WTC11 (cell line): ENCODE measurements around the gene CD109. TPM values are rescaled to one million over a fixed set of nuclear protein-coding genes. Genes with fewer than 3 reads are reported as not detected.

Source experiments
- ATAC-seq: fragments of 200-7000 bp; cut with Tn5 transposase; 2 replicates; pipeline ENCODE4 v1.10.0; 2021; ENCODE audit warnings: mild to moderate bottlenecking, moderate library complexity
- CTCF ChIA-PET: fragments of 300-600 bp; sonication (Branson Sonifier 250); formaldehyde crosslinking; loops from one replicate; lab custom pipeline; 2021; ENCODE audit warnings: antibody characterized with exemption; lab: Charles Lee
- POLR2A ChIA-PET: fragments of 350-600 bp; sonication (Branson Sonifier 250); formaldehyde crosslinking; loops from one replicate; lab custom pipeline; 2021; ENCODE audit warnings: antibody characterized with exemption; lab: Charles Lee
- DNase-seq: peaks from one replicate; pipeline ENCODE4 v3.0.0; 2021; ENCODE audit warnings: low spot score
- H3K27ac Mint-ChIP-seq: 2 replicates; pipeline ENCODE4 v1.8.0; 2021; ENCODE audit warnings: mixed read lengths
- H3K27me3 Mint-ChIP-seq: 2 replicates; pipeline ENCODE4 v1.8.0; 2021; ENCODE audit warnings: low read depth, mild to moderate bottlenecking, moderate library complexity, mixed read lengths
- H3K36me3 Mint-ChIP-seq: 2 replicates; pipeline ENCODE4 v1.8.0; 2021; ENCODE audit warnings: mixed read lengths
- H3K4me1 Mint-ChIP-seq: 2 replicates; pipeline ENCODE4 v1.8.0; 2022; ENCODE audit warnings: mixed read lengths
- H3K4me3 Mint-ChIP-seq: 2 replicates; pipeline ENCODE4 v1.8.0; 2021; ENCODE audit warnings: mild to moderate bottlenecking, moderate library complexity, mixed read lengths
- H3K9me3 Mint-ChIP-seq: 2 replicates; pipeline ENCODE4 v1.8.0; 2021; ENCODE audit warnings: mixed read lengths
- AFF4 ChIP-seq: sonication (generic); formaldehyde crosslinking; IDR thresholded peaks from 2 replicates; pipeline ENCODE4 v1.8.1; 2023; ENCODE audit warnings: mild to moderate bottlenecking, missing genetic modification reagents, borderline replicate concordance
- CREM ChIP-seq: sonication (generic); formaldehyde crosslinking; IDR thresholded peaks from 2 replicates; pipeline ENCODE4 v1.8.1; 2022; ENCODE audit warnings: mild to moderate bottlenecking, missing genetic modification reagents, moderate library complexity
- E2F4 ChIP-seq: sonication (generic); formaldehyde crosslinking; IDR thresholded peaks from 2 replicates; pipeline ENCODE4 v1.8.1; 2022; ENCODE audit warnings: low read depth, mild to moderate bottlenecking, moderate library complexity, missing genetic modification reagents, borderline replicate concordance
- ELF4 ChIP-seq: sonication (generic); formaldehyde crosslinking; IDR thresholded peaks from 2 replicates; pipeline ENCODE4 v1.8.1; 2022; ENCODE audit warnings: low read depth, mild to moderate bottlenecking, moderate library complexity, missing genetic modification reagents
- EMX1 ChIP-seq: fragments of 250-450 bp; sonication (Bioruptor Pico); IDR thresholded peaks from 2 replicates; pipeline ENCODE4 v1.8.0; 2021; ENCODE audit warnings: mild to moderate bottlenecking
- HMGXB4 ChIP-seq: sonication (generic); formaldehyde crosslinking; IDR thresholded peaks from 2 replicates; pipeline ENCODE4 v1.8.1; 2023; ENCODE audit warnings: mild to moderate bottlenecking, moderate library complexity, missing genetic modification reagents
- MXD4 ChIP-seq: fragments of 250-450 bp; sonication (Bioruptor Pico); IDR thresholded peaks from 2 replicates; pipeline ENCODE4 v1.8.0; 2021; ENCODE audit warnings: mild to moderate bottlenecking, moderate library complexity, borderline replicate concordance
- NFE2L1 ChIP-seq: sonication (generic); formaldehyde crosslinking; IDR thresholded peaks from 2 replicates; pipeline ENCODE4 v1.8.1; 2023; ENCODE audit warnings: missing genetic modification reagents
- SMAD4 ChIP-seq: sonication (generic); formaldehyde crosslinking; IDR thresholded peaks from 2 replicates; pipeline ENCODE4 v1.8.0; 2022; ENCODE audit warnings: mild to moderate bottlenecking, missing genetic modification reagents
- TCF7 ChIP-seq: sonication (generic); formaldehyde crosslinking; IDR thresholded peaks from 2 replicates; pipeline ENCODE4 v1.8.0; 2022; ENCODE audit warnings: mild to moderate bottlenecking, low read depth, missing genetic modification reagents, moderate library complexity
- USF1 ChIP-seq: sonication (generic); formaldehyde crosslinking; IDR thresholded peaks from 2 replicates; pipeline ENCODE4 v1.8.0; 2022; ENCODE audit warnings: mild to moderate bottlenecking, missing genetic modification reagents
- ZBTB43 ChIP-seq: sonication (generic); formaldehyde crosslinking; IDR thresholded peaks from 2 replicates; pipeline ENCODE4 v1.8.1; 2023; ENCODE audit warnings: mild to moderate bottlenecking, missing genetic modification reagents
- ZNF121 ChIP-seq: sonication (generic); formaldehyde crosslinking; IDR thresholded peaks from 2 replicates; pipeline ENCODE4 v1.8.0; 2023; ENCODE audit warnings: missing genetic modification reagents
- ZNF232 ChIP-seq: sonication (generic); formaldehyde crosslinking; IDR thresholded peaks from 2 replicates; pipeline ENCODE4 v1.8.0; 2022; ENCODE audit warnings: mild to moderate bottlenecking, missing genetic modification reagents
- ZNF263 ChIP-seq: sonication (generic); formaldehyde crosslinking; IDR thresholded peaks from 2 replicates; pipeline ENCODE4 v1.8.1; 2022; ENCODE audit warnings: low read depth, mild to moderate bottlenecking, moderate library complexity, missing genetic modification reagents
- ZNF317 ChIP-seq: sonication (generic); formaldehyde crosslinking; IDR thresholded peaks from 2 replicates; pipeline ENCODE4 v1.8.1; 2023; ENCODE audit warnings: low read depth, mild to moderate bottlenecking, moderate library complexity, missing genetic modification reagents, borderline replicate concordance
- ZNF396 ChIP-seq: fragments of 250-450 bp; sonication (Bioruptor Pico); IDR thresholded peaks from 2 replicates; pipeline ENCODE4 v1.8.0; 2021; ENCODE audit warnings: mild to moderate bottlenecking, moderate library complexity, borderline replicate concordance
- ZNF532 ChIP-seq: fragments of 250-450 bp; sonication (Bioruptor Pico); IDR thresholded peaks from 2 replicates; pipeline ENCODE4 v1.9.0; 2021; ENCODE audit warnings: mild to moderate bottlenecking, borderline replicate concordance
- ZNF671 ChIP-seq: fragments of 250-450 bp; sonication (Bioruptor Pico); IDR thresholded peaks from 2 replicates; pipeline ENCODE4 v1.8.0; 2021; ENCODE audit warnings: mild to moderate bottlenecking
- ZSCAN18 ChIP-seq: fragments of 250-450 bp; sonication (Bioruptor Pico); IDR thresholded peaks from 2 replicates; pipeline ENCODE4 v2.1.2; 2022; ENCODE audit warnings: mild to moderate bottlenecking, moderate library complexity
- total RNA-seq: library from RNA; stranded (reverse); gene quantifications from 3 replicates; pipeline ENCODE4 v1.2.3, GENCODE V29; 2021

The CD109 gene
- total RNA-seq, 1 experiment from 2014 or later, result 4.5 TPM

- no peak overlapping the region for H3K27ac Mint-ChIP-seq
- H3K36me3 Mint-ChIP-seq, result peaks cover 5% of the 10 kb centered on the region; the same call in 1 of the 2 replicates
- no peak for DNase-seq
- ChIA-PET POLR2A (no interaction called here), CTCF (interaction anchor here (1.0 to 2.3 kb wide), 6 partner anchors 10 to 1386 kb away, joined by 3 to 9 read pairs (median 6); no protein-coding TSS in a partner anchor)
- H3K4me1 Mint-ChIP-seq, result no peaks in the 10 kb centered on the region
- TF ChIP-seq ZSCAN18 (CRISPR knock-in tag), result no peak
- no peak for TF ChIP-seq CREM
- TF ChIP-seq HMGXB4 (CRISPR knock-in tag), result no peak
- TF ChIP-seq USF1 (CRISPR knock-in tag), result no peak
- TF ChIP-seq ZBTB43 (CRISPR knock-in tag), result no peak
- no peak for TF ChIP-seq ZNF671 (CRISPR knock-in tag)
- TF ChIP-seq ZNF532 (CRISPR knock-in tag), result no peak
- no peak for TF ChIP-seq ZNF396 (CRISPR knock-in tag)
- no peak for TF ChIP-seq E2F4 (CRISPR knock-in tag)
- TF ChIP-seq ZNF121 (CRISPR knock-in tag), result no peak
- TF ChIP-seq EMX1, result no peak
- TF ChIP-seq MXD4 (CRISPR knock-in tag), result no peak
- no peak for ATAC-seq
- H3K4me3 Mint-ChIP-seq, result no peak overlapping the region
- H3K9me3 Mint-ChIP-seq, result peaks cover 13% of the 10 kb centered on the region
- H3K27me3 Mint-ChIP-seq, result no peaks in the 10 kb centered on the region
These were observed 127.2 kb downstream of the CD109 start for GRCh38 chr6:73823046-73823735.

GRCh38 chr6:73823832-73824231 lies 127.8 kb downstream of the CD109 start:
- POLR2A ChIA-PET, result no interaction called here
- no peak overlapping the region for H3K4me3 Mint-ChIP-seq
- H3K9me3 Mint-ChIP-seq, result peaks cover 13% of the 10 kb centered on the region
- H3K27ac Mint-ChIP-seq, result no peak overlapping the region
- no peak for DNase-seq
- H3K27me3 Mint-ChIP-seq, result no peaks in the 10 kb centered on the region
- CTCF ChIA-PET, result interaction anchor here (1.0 to 2.3 kb wide), 6 partner anchors 9 to 1385 kb away, joined by 3 to 9 read pairs (median 6); no protein-coding TSS in a partner anchor
- no peaks in the 10 kb centered on the region for H3K4me1 Mint-ChIP-seq
- peak; percentile 52; the same call in 1 of the 2 replicates for ATAC-seq
- peaks cover 5% of the 10 kb centered on the region; the same call in 1 of the 2 replicates for H3K36me3 Mint-ChIP-seq
- TF ChIP-seq ZNF232 (CRISPR knock-in tag) (no peak), ELF4 (CRISPR knock-in tag) (no peak), NFE2L1 (CRISPR knock-in tag) (no peak), AFF4 (CRISPR knock-in tag) (no peak), ZNF263 (CRISPR knock-in tag) (no peak), SMAD4 (no peak), ZNF317 (CRISPR knock-in tag) (no peak), TCF7 (CRISPR knock-in tag) (no peak)
